Erythroblast (primary cell): Measurements from ENCODE around the gene LRRC74B.

Experiments used
- GATA1 ChIP-seq: IDR thresholded peaks from 2 replicates; pipeline ENCODE4 v1.6.1; 2011; ENCODE audit warnings: low read depth, mild to moderate bottlenecking, control low read depth, low read length, moderate library complexity
- POLR2A ChIP-seq: IDR thresholded peaks from 2 replicates; pipeline ENCODE4 v1.6.1; 2011; ENCODE audit warnings: mild to moderate bottlenecking, low read length

GRCh38 chr22:21043860-21044535, 1.7 kb upstream of the LRRC74B start:
- TF ChIP-seq POLR2A (no peak), GATA1 (no peak)
